HFFc6 (cell line): ENCODE measurements around the gene NLGN3. TPM values are rescaled to one million over a fixed set of nuclear protein-coding genes. Genes with fewer than 3 reads are reported as not detected.

Experiments
- DNase-seq: peaks from one replicate; pipeline ENCODE4 v3.0.0-alpha.2; 2018
- H3K27ac Mint-ChIP-seq: 2 replicates; pipeline ENCODE4 v1.8.0; 2020; ENCODE audit warnings: mild to moderate bottlenecking, mixed read lengths
- H3K27me3 Mint-ChIP-seq: 2 replicates; pipeline ENCODE4 v1.8.0; 2021; ENCODE audit warnings: mild to moderate bottlenecking, moderate library complexity, mixed read lengths; ENCODE audit not compliant: insufficient read depth
- H3K36me3 Mint-ChIP-seq: 2 replicates; pipeline ENCODE4 v1.8.0; 2021; ENCODE audit warnings: low read depth, mixed read lengths
- H3K4me1 Mint-ChIP-seq: 2 replicates; pipeline ENCODE4 v1.8.0; 2020; ENCODE audit warnings: low read depth, mixed read lengths
- H3K4me3 Mint-ChIP-seq: 2 replicates; pipeline ENCODE4 v1.8.0; 2020; ENCODE audit warnings: mild to moderate bottlenecking, moderate library complexity, mixed read lengths
- H3K9me3 Mint-ChIP-seq: 2 replicates; pipeline ENCODE4 v1.8.0; 2020; ENCODE audit warnings: mild to moderate bottlenecking, mixed read lengths
- CTCF ChIP-seq: fragments of 200-600 bp; sonication (generic); IDR thresholded peaks from 2 replicates; pipeline ENCODE4 v1.5.0; 2021; ENCODE audit warnings: antibody characterized with exemption, mild to moderate bottlenecking
- total RNA-seq, 6 experiments: library from RNA; stranded (reverse); fragmentation: NEBNext Ultra II Directional; extraction: Animal tissue kit (Norgen Biotek cat#: 25700); gene quantifications; 2 replicates in 1 of 6; 3 replicates in 5 of 6; pipeline ENCODE4 v1.2.3, GENCODE V29; 2021

The NLGN3 gene
- total RNA-seq, 6 experiments from 2014 or later, result 0.14 to 0.48 (median 0.29) TPM

GRCh38 chrX:71154641-71155040 lies 10.0 kb downstream of the NLGN3 start:
- DNase-seq, result no peak
- Mint-ChIP-seq H3K27me3 (peaks cover 5% of the 10 kb centered on the region; the same call in 1 of the 2 replicates), H3K27ac (no peak overlapping the region), H3K36me3 (no peaks in the 10 kb centered on the region), H3K4me3 (no peak overlapping the region), H3K9me3 (no peaks in the 10 kb centered on the region), H3K4me1 (no peaks in the 10 kb centered on the region)
- TF ChIP-seq CTCF, result no peak

- Mint-ChIP-seq H3K4me1 (no peaks in the 10 kb centered on the region), H3K4me3 (no peak overlapping the region), H3K27ac (no peak overlapping the region), H3K27me3 (peaks cover 13% of the 10 kb centered on the region), H3K9me3 (no peaks in the 10 kb centered on the region), H3K36me3 (no peaks in the 10 kb centered on the region)
- no peak for DNase-seq
- no peak for TF ChIP-seq CTCF
Observed at GRCh38 chrX:71158603-71159002, 14.0 kb downstream of the NLGN3 start.

GRCh38 chrX:71159335-71159734 lies 14.7 kb downstream of the NLGN3 start:
- no peak for DNase-seq

GRCh38 chrX:71160475-71160874 lies 15.8 kb downstream of the NLGN3 start:
- Mint-ChIP-seq H3K27me3 (peaks cover 9% of the 10 kb centered on the region), H3K4me1 (no peaks in the 10 kb centered on the region), H3K36me3 (no peaks in the 10 kb centered on the region), H3K27ac (no peak overlapping the region), H3K9me3 (no peaks in the 10 kb centered on the region), H3K4me3 (no peak overlapping the region)
- DNase-seq, result no peak
- TF ChIP-seq CTCF, result no peak

More at GRCh38 chrX:71159335-71159734, 14.7 kb downstream of the NLGN3 start:
- Mint-ChIP-seq H3K9me3 (no peaks in the 10 kb centered on the region), H3K4me1 (no peaks in the 10 kb centered on the region), H3K36me3 (no peaks in the 10 kb centered on the region), H3K27ac (no peak overlapping the region), H3K4me3 (no peak overlapping the region), H3K27me3 (peaks cover 9% of the 10 kb centered on the region)
- TF ChIP-seq CTCF, result no peak

GRCh38 chrX:71162981-71163380 lies 18.3 kb downstream of the NLGN3 start:
- DNase-seq, result no peak
- TF ChIP-seq CTCF, result no peak
- Mint-ChIP-seq H3K27ac (no peak overlapping the region), H3K36me3 (no peaks in the 10 kb centered on the region), H3K27me3 (peaks cover 13% of the 10 kb centered on the region), H3K4me1 (no peaks in the 10 kb centered on the region), H3K9me3 (no peaks in the 10 kb centered on the region), H3K4me3 (no peak overlapping the region)

- peaks cover 15% of the 10 kb centered on the region for H3K27me3 Mint-ChIP-seq
- no peaks in the 10 kb centered on the region for H3K4me1 Mint-ChIP-seq
- H3K27ac Mint-ChIP-seq, result no peak overlapping the region
- H3K4me3 Mint-ChIP-seq, result no peak overlapping the region
- no peak for DNase-seq
- no peak for TF ChIP-seq CTCF
- H3K9me3 Mint-ChIP-seq, result no peaks in the 10 kb centered on the region
- H3K36me3 Mint-ChIP-seq, result no peaks in the 10 kb centered on the region
Observed at GRCh38 chrX:71164071-71164470, 19.4 kb downstream of the NLGN3 start.
